K562 (cell line): ENCODE measurements around the gene STING1. TPM values are rescaled to one million over a fixed set of nuclear protein-coding genes. Genes with fewer than 3 reads are reported as not detected.

Experiments used
- ASH1L ChIP-seq: fragments of 450-650 bp; IDR thresholded peaks from 2 replicates; pipeline ENCODE4 v1.6.1; 2018; ENCODE audit warnings: borderline replicate concordance, mild to moderate bottlenecking, low read depth; ENCODE audit not compliant: partially characterized antibody
- ATF1 ChIP-seq, 2 experiments: fragments of 450-650 bp in 1 of 2; IDR thresholded peaks; 2 replicates each; pipeline ENCODE4 v1.6.1; 2016; ENCODE audit warnings: missing compliant biosample characterization in 1 of 2, missing genetic modification characterization in 1 of 2
- DIDO1 ChIP-seq: fragments of 450-650 bp; IDR thresholded peaks from 2 replicates; pipeline ENCODE4 v1.6.1; 2016; ENCODE audit warnings: low read depth, missing biosample characterization, missing genetic modification characterization
- ELK3 ChIP-seq: fragments of 450-650 bp; formaldehyde crosslinking; IDR thresholded peaks from 2 replicates; pipeline ENCODE4 v1.4.0; 2020; ENCODE audit warnings: mild to moderate bottlenecking
- JUND ChIP-seq, 2 experiments: IDR thresholded peaks; 2 replicates in 1 of 2; 3 replicates in 1 of 2; pipeline ENCODE4 v1.6.1; 2011; ENCODE audit warnings: borderline replicate concordance in 2 of 2, low read depth in 2 of 2, low read length in 2 of 2, improper control_type of control experiment in 1 of 2, missing biosample characterization in 1 of 2, missing genetic modification characterization in 1 of 2, missing genetic modification reagents in 1 of 2
- L3MBTL2 ChIP-seq: fragments of 450-650 bp; IDR thresholded peaks from 2 replicates; pipeline ENCODE4 v1.6.1; 2016; ENCODE audit warnings: mild to moderate bottlenecking, moderate library complexity
- LARP7 ChIP-seq: fragments of 450-650 bp; IDR thresholded peaks from 2 replicates; pipeline ENCODE4 v1.6.1; 2016
- MITF ChIP-seq: IDR thresholded peaks from 2 replicates; pipeline ENCODE4 v1.6.1; 2014; ENCODE audit warnings: antibody characterized with exemption
- NFIX ChIP-seq: fragments of 250-450 bp; sonication (Bioruptor Pico); IDR thresholded peaks from 2 replicates; pipeline ENCODE4 v1.4.0; 2020; ENCODE audit warnings: low read depth, mild to moderate bottlenecking, moderate library complexity
- PATZ1 ChIP-seq: fragments of 250-450 bp; sonication (Bioruptor Pico); IDR thresholded peaks from 2 replicates; pipeline ENCODE4 v1.5.0; 2020; ENCODE audit warnings: mild to moderate bottlenecking, borderline replicate concordance
- RAD51 ChIP-seq: fragments of 450-650 bp; IDR thresholded peaks from 2 replicates; pipeline ENCODE4 v1.7.1; 2016; ENCODE audit warnings: low read depth, mild to moderate bottlenecking, borderline replicate concordance
- SMARCA5 ChIP-seq: fragments of 450-650 bp; IDR thresholded peaks from 2 replicates; pipeline ENCODE4 v1.6.1; 2016
- SRSF7 ChIP-seq: fragments of 200-400 bp; formaldehyde crosslinking; optimal IDR thresholded peaks from 2 replicates; pipeline ENCODE3; 2017; ENCODE audit warnings: mild to moderate bottlenecking, low read depth, low read length
- SUPT5H ChIP-seq: fragments of 450-650 bp; IDR thresholded peaks from 2 replicates; pipeline ENCODE4 v1.6.1; 2016
- TRIM24 ChIP-seq, 2 experiments: fragments of 450-650 bp; IDR thresholded peaks; 2 replicates each; pipeline ENCODE4 v1.6.1; 2016
- ZBTB9 ChIP-seq: fragments of 450-650 bp; formaldehyde crosslinking; IDR thresholded peaks from 2 replicates; pipeline ENCODE4 v1.4.0; 2020; ENCODE audit warnings: mild to moderate bottlenecking, moderate library complexity
- ZC3H11A ChIP-seq: IDR thresholded peaks from 2 replicates; pipeline ENCODE4 v1.6.1; 2012; ENCODE audit warnings: low read depth, low read length, improper control_type of control experiment
- ZHX1 ChIP-seq: fragments of 150-350 bp; conservative IDR thresholded peaks from 2 replicates; pipeline ENCODE4 v1.6.1; 2014; ENCODE audit warnings: low read length
- ZNF384 ChIP-seq: IDR thresholded peaks from 2 replicates; pipeline ENCODE4 v1.6.1; 2012; ENCODE audit warnings: low read depth, low read length, improper control_type of control experiment
- polyA plus RNA-seq, 8 experiments: library from polyadenylated mRNA; depleted of rRNA in 4 of 8; stranded (reverse) in 5 of 8; unstranded in 3 of 8; fragments of >200 nt; fragmentation: Nextera tagmentation in 2 of 8; fragmentation: Illumina TruSeq in 1 of 8; extraction: Ambion mirVana in 2 of 8; extraction: Trizol in 1 of 8; gene quantifications; 2 replicates each; pipeline versions ENCODE4 v1.2.1 to v1.2.3, GENCODE V29; 2011 to 2014; ENCODE audit warnings: inconsistent platforms in 1 of 8, missing spikeins in 1 of 8
- total RNA-seq, 7 experiments: library from RNA; depleted of rRNA in 6 of 7; stranded (reverse); fragments of >200 nt in 6 of 7; fragmentation: Illumina TruSeq in 2 of 7; extraction: Trizol in 2 of 7; gene quantifications; 2 replicates each; pipeline versions ENCODE4 v1.2.1 to v1.2.3, GENCODE V29; 2011 to 2021; ENCODE audit warnings: low replicate concordance in 1 of 7

The STING1 gene
- total and polyA plus RNA-seq, 9 of the 15 experiments (the other 6 are each of a cell fraction or from before 2014, with no cell fraction given), result 20.8 to 69.1 (median 44.7) TPM

GRCh38 chr5:139482050-139482889, at the start of gene STING1 (continued):
- TF ChIP-seq ZHX1 (peak; percentile 86; the same call in 1 of the 2 replicates), RAD51 (no peak), SMARCA5 (no peak), ZC3H11A (no peak), SRSF7 (no peak), MITF (0 out of 2 replicates have a peak, but pooled peaks have one; percentile 16), ATF1 (CRISPR knock-in tag; IDR thresholded peaks at IDR 0.05) (no peak), ATF1 (tag; IDR thresholded peaks at IDR 0.05) (peak; percentile 81), PATZ1 (peak; percentile 56; the same call in 1 of the 2 replicates), TRIM24 (IDR thresholded peaks at IDR 0.05) (peak in 1 of 2 experiments; percentile 51; a peak in 1 of 4 replicates), NFIX (CRISPR knock-in tag) (peak; percentile 55), JUND (IDR thresholded peaks at IDR 0.05; ENCODE audit: borderline replicate concordance, low read depth, low read length) (peak; percentile 60), JUND (tag; IDR thresholded peaks at IDR 0.05; ENCODE audit: borderline replicate concordance, low read depth, low read length) (peak; percentile 65; the same call in 2 of the 3 replicates), ELK3 (CRISPR knock-in tag) (no peak), ZBTB9 (peak; percentile 74; the same call in 1 of the 2 replicates), ZNF384 (no peak), SUPT5H (peak; percentile 68), ASH1L (no peak), DIDO1 (tag) (peak; percentile 52; the same call in 1 of the 2 replicates), L3MBTL2 (peak; percentile 90), LARP7 (no peak)
